Epithelial cell of esophagus (primary cell): ENCODE data around the gene PPIL6.

ENCODE experiments used
- DNase-seq: peaks from one replicate; pipeline ENCODE4 v3.0.0; 2010; ENCODE audit warnings: low read depth
- H3K4me3 ChIP-seq: 2 replicates; pipeline ENCODE4 v1.5.1; 2011; ENCODE audit warnings: mild to moderate bottlenecking, low read length, control low read depth
- CTCF ChIP-seq: IDR thresholded peaks from 2 replicates; pipeline ENCODE4 v1.5.1; 2011; ENCODE audit warnings: low read depth, mild to moderate bottlenecking, low read length, control low read depth, inconsistent platforms; ENCODE audit not compliant: insufficient read depth; ENCODE audit errors: missing control alignments

The PPIL6 gene

GRCh38 chr6:109351231-109352130, 88.9 kb downstream of the PPIL6 start:
- DNase-seq: peak; percentile 21
- H3K4me3 ChIP-seq: no peak overlapping the region
- no peak for TF ChIP-seq CTCF

- DNase-seq: peak; percentile 95
- no peak overlapping the region for H3K4me3 ChIP-seq
- TF ChIP-seq CTCF: no peak
These were observed 90.9 kb downstream of the PPIL6 start for GRCh38 chr6:109349419-109349987.

GRCh38 chr6:109348226-109348625, 92.2 kb downstream of the PPIL6 start:
- TF ChIP-seq CTCF: no peak
- no peak overlapping the region for H3K4me3 ChIP-seq
- DNase-seq: no peak

- no peak for TF ChIP-seq CTCF
- no peak for DNase-seq
- no peak overlapping the region for H3K4me3 ChIP-seq
These were observed 92.6 kb downstream of the PPIL6 start for GRCh38 chr6:109347779-109348178.

- H3K4me3 ChIP-seq: no peak overlapping the region
- no peak for DNase-seq
- TF ChIP-seq CTCF: no peak
These were observed 94.4 kb downstream of the PPIL6 start for GRCh38 chr6:109345986-109346385.

- H3K4me3 ChIP-seq: no peak overlapping the region
- peak; percentile 64 for DNase-seq
- TF ChIP-seq CTCF: no peak
These were observed 96.2 kb downstream of the PPIL6 start for GRCh38 chr6:109344226-109344625.
